GM19193 (cell line): ENCODE results near the gene CCDC158.

ENCODE experiments used
- POLR2A ChIP-seq: IDR thresholded peaks from 4 replicates; pipeline ENCODE4 v1.6.1; 2011; ENCODE audit not compliant: insufficient read depth, insufficient read length; ENCODE audit errors: extremely low read depth

The CCDC158 gene

DNA sequence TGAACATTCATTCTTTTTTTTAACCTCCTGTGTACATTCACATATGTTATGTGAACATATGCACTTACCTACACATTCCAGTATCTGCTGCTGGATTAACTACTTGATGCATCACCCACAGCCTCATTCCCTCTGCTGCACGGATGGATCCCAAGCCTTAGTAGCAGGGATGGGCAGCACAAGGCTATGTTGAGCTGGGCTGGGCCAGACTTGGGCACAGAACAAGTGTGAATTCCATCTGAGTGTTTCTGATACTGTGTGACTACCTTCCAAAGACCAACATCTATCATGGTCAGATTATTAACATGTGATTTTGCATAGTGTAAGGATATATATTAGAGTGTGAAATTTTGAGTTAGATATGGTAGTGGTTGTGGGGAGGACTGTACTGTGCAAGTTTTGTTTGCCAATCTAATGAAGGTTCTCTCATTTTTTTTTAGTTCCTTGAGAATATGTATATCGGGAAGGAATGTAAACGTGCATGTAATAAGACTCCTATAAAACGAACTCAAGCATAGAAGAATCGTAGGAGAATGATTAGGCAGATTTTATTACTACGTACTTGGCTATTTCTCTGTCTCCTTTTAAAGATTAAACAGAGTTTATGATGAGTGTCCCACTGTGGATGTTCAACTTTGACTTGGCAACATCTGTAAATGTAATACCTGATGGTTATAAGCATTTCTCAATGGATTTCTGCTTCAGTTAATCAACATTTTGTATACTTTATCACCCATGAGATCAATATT, 137.8 kb downstream of the CCDC158 start:
- TF ChIP-seq POLR2A, result no peak

DNA sequence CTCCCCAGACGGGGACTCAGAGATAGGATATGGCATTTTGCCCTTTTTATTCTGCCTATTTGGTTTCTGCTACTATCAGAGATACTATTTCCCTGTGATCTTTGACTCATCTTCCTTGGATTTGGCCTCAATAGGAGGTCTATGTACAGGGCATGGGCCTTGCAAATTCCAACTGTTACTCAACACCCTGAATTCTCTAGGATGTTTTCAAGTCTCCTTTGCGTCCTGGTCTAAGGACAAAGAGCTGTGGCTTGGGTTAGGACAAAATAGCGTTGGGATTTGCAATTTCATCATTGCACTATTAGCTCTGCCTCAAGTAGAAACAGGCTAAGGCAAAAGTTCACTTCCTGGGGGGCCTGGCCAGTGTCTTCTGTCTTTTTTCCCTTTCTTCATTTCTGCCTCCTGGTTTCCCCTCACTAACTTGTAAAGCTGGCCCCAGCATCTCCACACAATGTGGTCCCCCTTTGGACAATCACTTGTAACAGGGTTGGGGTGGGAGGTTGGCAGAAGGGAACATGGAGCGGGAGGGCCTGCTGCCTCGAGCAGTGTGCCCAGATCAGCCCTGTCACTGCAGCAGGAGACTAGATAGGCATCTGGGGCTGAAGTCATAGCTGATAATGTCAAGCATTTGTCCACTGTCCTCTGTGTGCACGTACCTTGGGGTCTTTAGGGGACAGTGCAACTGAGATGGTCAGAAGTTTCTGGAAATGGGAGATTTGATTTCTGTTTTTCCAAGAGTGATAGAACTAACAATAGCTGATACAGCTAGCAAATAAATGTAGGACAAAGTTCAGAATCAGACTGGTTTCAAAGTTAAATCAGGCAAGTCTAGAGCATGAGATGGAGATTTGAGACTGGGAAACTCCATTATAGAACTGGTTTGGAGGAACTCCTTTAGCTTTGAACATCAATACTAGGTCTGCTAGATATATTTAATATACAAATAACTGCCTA, 140.2 kb downstream of the CCDC158 start:
- TF ChIP-seq POLR2A, result no peak

DNA sequence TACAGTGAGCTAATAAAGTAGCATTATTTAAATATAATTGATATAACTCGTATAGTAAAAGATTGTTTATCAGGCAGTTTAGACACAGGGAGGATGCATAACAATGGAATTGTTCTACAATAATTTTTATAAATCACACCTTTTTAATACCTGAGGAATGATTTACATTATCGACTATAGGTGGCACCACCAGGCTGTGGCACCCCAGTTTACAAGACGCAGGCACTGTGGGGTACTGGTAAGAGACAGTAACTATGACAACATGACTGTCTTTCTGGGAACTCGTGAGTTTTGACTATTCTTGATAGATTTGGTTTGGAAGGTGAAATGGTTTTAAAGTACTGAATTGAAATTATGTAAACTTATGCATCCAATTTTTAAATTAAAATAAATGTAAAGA, 141.5 kb downstream of the CCDC158 start:
- TF ChIP-seq POLR2A, result no peak

DNA sequence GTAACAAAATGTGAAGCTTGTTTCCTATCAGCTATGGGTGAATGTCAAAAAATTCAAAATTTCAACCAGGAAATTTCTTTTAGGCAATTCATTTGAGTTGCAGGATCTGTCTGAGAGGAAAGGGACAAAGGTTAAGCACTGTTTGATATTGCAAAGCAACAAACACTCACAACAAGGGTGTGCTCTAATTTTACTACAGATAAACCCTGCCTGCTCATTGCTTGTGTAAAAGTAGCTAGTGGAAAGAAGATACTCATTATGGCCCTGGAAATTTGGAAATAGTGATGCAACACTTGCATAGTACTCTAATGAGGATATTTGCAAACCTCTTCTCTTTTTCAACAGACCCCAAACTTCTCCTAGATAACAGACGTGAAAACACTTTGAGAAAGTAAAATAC, 142.4 kb downstream of the CCDC158 start:
- no peak for TF ChIP-seq POLR2A

DNA sequence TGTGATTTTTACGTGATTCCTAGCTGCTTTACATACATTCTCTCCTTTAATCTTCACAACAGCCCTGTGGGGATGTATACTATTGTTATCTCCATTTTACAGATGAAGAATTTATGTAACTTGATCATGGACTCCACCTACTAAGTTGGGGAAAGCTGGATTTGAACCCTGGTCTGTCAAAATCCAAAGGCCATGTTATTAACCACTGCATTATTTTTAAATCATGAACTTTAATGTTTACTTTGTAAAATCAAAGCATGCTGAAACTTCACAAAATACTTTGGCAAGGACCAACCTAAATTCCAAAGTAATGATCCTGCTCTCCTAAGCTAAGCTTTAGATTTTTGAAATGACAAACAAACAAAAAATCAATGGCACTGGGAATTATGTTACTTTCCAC, 143.3 kb downstream of the CCDC158 start:
- no peak for TF ChIP-seq POLR2A

DNA sequence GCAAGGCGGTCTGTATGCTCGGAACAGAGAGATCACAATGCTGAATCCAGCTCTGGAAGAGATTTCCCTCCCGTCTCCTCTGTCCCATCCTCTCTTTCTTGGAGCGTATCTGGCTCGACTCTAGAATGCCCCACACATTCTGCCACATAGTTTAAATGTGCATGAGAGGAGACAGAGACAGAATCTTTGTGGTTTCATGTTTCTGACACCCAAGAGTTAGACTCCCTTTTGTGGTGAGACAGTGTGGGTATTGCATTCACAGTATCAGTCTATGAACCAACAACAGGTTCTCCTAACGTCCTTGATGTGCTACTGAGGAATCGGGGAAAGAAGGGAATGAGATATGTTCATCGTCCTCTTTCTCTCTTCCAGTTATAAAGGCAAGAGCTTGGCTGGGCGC, 144.1 kb downstream of the CCDC158 start:
- no peak for TF ChIP-seq POLR2A

DNA sequence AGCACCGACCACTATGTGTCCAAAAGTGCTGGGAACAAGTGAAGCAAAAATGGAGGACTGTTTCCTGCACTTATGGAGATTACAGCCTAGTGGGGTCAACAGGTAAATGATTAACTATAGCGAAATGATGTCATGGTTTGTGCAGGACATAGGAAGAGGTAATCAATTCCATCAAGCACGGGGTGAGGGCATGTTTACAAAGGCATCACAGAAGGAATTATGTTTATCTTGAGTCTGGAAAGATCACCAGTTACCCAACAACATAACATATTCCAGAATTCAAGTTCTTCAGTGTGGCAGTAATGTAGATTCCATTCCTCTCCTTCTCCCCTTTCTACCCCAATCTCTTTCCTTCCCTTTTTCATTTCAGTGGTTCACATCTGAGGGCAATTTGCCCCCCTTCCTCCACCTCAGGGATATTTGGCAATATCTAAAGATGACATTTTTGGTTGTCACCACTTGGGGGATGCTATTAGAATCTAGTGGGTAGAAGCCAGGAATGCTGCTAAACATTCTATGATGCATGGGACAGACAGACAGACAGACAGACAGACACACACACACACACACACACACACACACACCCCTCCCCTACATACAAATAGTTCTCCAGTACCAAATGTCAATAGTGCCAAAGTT, 145.3 kb downstream of the CCDC158 start:
- no peak for TF ChIP-seq POLR2A

DNA sequence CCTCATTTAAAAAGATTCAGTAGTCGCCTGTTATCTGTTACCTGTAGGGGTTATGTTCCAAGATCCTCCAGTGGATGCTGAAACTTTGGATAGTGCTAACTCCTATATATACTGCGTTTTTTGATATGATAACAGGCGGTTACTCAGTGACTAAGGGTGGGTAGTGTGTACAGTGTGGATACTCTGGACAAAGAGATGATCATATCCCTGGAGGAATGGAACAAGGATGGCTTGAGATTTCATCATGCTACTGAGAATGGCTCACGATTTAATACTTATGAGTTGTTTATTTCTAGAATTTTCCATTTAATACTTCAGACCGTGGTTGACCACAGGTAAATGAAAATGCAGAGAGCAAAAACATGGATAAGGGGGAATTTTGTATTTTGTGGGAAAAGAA, 147.9 kb downstream of the CCDC158 start:
- no peak for TF ChIP-seq POLR2A

DNA sequence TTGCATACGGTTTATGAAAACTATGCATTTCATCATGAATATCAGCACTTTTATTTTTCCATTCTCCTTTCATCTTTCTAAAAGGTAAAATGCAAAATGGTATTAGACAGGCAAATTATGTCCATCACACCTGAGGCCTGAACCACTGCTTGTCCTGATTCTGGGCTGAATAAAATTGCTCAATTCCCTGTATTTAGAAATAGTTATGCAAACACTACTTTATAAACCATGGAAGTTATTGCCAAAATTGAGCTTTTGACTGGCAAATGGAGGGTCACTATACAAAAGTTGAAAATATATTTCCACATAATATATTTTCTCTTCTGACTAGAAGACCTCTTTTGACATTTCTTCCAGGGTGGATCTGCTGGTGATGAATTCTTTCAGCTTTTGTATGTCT, 148.4 kb downstream of the CCDC158 start:
- no peak for TF ChIP-seq POLR2A

DNA sequence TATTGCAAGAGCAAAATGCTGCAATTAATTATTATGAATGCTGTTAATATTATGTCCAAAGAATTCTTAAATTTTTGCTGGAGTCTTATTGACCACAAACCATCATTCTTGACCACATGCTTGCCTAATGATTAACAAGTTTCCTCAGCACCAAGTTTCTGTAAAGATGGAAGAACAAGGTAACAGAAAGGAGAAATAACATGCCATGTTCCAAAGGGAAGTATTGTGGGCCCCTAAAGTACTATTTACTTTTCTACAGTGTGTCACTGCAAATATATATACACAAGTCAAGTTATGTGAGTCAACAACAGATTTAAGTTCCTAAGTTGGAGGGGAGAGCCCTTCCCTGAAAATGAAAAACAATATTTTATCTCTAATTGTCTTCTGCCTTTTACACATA, 148.9 kb downstream of the CCDC158 start:
- no peak for TF ChIP-seq POLR2A

DNA sequence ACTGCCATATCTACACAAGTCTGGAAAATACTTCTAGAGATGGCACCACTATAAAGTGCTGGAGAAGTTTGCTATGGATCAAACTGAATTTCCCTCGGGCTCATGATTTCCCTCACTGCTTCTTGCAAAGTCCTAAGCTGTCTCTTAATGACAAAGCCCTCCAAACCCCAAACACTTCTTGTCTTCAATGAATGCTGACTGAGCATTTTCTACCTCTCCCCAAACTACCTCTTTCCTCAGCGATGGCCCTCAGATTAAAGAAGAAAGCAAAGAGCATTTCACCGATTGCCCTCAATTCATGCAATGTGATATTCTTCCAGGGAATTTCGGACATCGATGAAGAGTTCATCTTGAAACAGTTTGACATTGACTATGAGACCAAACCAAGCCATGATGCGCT, 149.7 kb downstream of the CCDC158 start:
- TF ChIP-seq POLR2A, result no peak

DNA sequence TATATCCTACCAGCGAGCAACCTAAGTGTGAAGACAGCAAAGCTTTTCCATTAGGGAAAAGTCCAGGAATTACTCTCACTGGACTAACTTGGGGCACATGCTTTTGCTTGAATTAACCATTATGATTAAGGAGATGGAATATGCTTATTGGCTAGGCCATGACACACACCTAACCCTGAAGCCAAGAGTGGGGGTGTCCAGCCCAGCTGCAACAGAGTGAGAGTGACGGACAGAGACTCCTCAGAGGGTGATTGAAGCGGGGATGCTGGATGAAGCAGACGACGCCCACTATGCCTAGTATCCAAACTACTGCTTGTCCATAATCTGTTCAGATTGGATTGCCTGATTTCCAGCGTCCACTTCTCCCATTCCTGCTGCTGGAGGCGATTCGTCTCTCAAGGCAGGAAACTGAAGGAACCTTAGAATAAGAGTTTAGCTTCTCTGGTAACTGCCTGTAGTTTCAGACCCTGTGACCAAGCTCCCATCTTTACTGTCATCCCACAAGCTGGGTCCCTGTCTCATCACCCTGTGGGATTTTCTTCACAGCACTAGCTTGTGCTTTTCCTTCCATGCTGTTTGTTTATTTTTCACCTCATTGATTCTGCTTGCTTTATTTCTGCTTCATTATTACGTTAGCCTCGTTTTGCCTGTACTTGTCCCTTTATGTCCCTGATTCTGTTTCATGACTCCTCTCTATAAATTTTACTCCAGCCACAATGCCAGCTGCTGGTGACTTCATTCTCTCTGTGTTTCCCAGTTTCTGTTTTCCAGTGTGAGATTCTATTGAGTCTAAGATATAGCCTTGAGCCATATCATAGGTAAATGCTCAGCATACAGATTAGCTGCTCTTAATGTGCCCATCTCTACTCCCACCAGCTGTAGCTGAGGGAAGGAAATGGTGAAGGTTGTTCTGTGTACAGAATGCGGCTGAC, 150.4 kb downstream of the CCDC158 start:
- TF ChIP-seq POLR2A, result no peak

DNA sequence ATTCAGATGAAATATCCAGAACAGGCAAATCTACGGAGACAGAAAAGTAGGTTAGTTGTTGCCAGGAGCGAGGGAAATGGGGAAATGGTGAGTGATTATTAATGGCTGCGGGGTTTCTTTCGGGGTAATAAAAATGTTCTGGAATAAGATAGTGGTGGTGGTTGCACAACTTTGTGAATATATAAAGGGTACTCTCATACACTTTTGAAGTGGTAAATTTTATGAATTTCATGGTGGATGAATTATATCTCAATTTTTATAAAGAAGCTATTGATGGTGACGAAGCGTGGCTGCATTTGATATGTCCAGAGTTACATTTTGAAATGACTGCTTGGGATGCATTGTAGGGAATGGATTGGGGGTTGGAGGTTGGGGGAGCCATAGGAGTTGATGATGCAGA, 153.1 kb downstream of the CCDC158 start:
- no peak for TF ChIP-seq POLR2A

DNA sequence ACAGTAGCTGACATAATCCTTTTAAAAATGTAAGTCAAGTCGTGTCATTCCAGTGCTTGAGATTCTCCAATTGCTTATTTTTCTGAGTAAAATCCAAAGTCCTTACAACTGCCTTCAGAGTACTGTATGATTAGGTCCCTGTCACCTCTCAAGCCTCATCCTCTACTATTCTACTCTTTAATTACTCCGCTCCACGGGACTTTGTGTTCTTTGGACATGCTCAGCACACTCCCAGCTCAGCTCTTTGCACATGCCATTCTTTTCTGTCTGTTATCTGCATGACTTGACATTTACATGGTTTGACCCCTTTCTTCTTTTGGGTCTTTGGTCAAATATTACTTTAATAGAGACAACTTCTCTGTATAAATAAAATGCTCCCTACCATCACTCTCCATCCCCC, 154.3 kb downstream of the CCDC158 start:
- TF ChIP-seq POLR2A, result no peak
